WTC11 (cell line): ENCODE results near the gene ALK.

ENCODE experiments used
- CTCF ChIP-seq: fragments of 200-600 bp; IDR thresholded peaks from 2 replicates; pipeline ENCODE4 v1.8.0; 2022; ENCODE audit warnings: antibody characterized with exemption
- FOXP4 ChIP-seq: sonication (generic); formaldehyde crosslinking; IDR thresholded peaks from 2 replicates; pipeline ENCODE4 v1.8.0; 2022; ENCODE audit warnings: mild to moderate bottlenecking, missing genetic modification reagents
- MAX ChIP-seq: sonication (generic); formaldehyde crosslinking; IDR thresholded peaks from 2 replicates; pipeline ENCODE4 v1.8.0; 2022; ENCODE audit warnings: mild to moderate bottlenecking, missing genetic modification reagents
- NFE2L1 ChIP-seq: sonication (generic); formaldehyde crosslinking; IDR thresholded peaks from 2 replicates; pipeline ENCODE4 v1.8.1; 2023; ENCODE audit warnings: missing genetic modification reagents
- TCF7 ChIP-seq: sonication (generic); formaldehyde crosslinking; IDR thresholded peaks from 2 replicates; pipeline ENCODE4 v1.8.0; 2022; ENCODE audit warnings: mild to moderate bottlenecking, low read depth, missing genetic modification reagents, moderate library complexity

DNA sequence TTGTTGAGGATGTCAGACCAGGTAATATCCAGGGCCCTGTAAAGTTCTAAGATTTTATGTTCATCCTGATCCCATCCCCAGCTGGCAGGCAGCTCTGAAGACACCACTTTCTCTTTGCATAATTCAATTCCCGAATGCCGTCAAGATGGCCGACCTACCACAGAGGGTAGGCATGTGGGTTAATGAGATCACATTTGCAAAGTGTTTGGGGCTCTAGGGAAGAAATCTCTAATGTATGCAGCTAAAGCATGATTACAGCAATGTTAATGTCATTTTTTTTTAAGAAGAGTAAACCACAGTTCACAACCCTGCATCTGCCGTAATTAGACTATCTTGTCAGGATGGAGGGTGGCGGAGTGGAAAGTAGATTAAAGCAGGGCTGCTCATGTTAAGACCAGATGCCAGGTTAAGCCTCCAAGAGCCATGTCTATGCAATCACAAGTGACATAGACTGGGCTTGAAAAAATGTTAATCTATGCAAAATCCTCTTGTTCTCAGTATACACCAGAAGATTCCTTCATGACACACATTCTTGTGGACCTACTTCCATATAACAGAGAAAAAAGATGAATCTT lies 131.4 kb downstream of the ALK start:
- TF ChIP-seq NFE2L1 (CRISPR knock-in tag) (no peak), MAX (no peak), TCF7 (CRISPR knock-in tag) (no peak), CTCF (no peak), FOXP4 (CRISPR knock-in tag) (no peak)
